Endothelial cell of umbilical vein (primary cell): ENCODE results near the gene SAE1. TPM values are rescaled to one million over a fixed set of nuclear protein-coding genes. Genes with fewer than 3 reads are reported as not detected.

Source experiments
- BruUV-seq: library from RNA; stranded (reverse); fragments of 400-500 nt; replicated peaks from 2 replicates; lab custom pipeline; 2021; lab: Mats Ljungman, UMichigan
- CTCF ChIA-PET: fragments of 300-600, 350-600 bp; sonication (Branson Sonifier 250); formaldehyde crosslinking; loops from one replicate; lab custom pipeline; 2021; ENCODE audit warnings: antibody characterized with exemption, inconsistent platforms; lab: Charles Lee
- POLR2A ChIA-PET: fragments of 300-600, 350-600 bp; sonication (Branson Sonifier 250); formaldehyde crosslinking; loops from one replicate; lab custom pipeline; 2021; ENCODE audit warnings: antibody characterized with exemption, inconsistent platforms; lab: Charles Lee
- DNase-seq: peaks from one replicate; pipeline ENCODE4 v3.0.0-alpha.2; 2011; ENCODE audit warnings: low read depth, low spot score
- FAIRE-seq: peaks from 2 replicates; lab custom pipeline; 2011; peaks lifted over from hg19 to GRCh38; lab: Jason Lieb, UNC
- H2AFZ ChIP-seq: 2 replicates; pipeline ENCODE4 v1.6.0; 2012; ENCODE audit warnings: low read depth, low read length, control low read depth, inconsistent platforms
- H3K27ac ChIP-seq: 2 replicates; pipeline ENCODE4 v1.5.1; 2011; ENCODE audit warnings: low read depth, mild to moderate bottlenecking, control low read depth, low read length, moderate library complexity; ENCODE audit not compliant: insufficient read depth
- H3K27me3 ChIP-seq, 2 experiments: 2 replicates each; pipeline versions ENCODE4 v1.6.0 to v1.6.1; 2011; ENCODE audit warnings: low read length in 2 of 2, mixed read lengths in 1 of 2; ENCODE audit not compliant: control insufficient read depth in 2 of 2, insufficient read depth in 2 of 2
- H3K36me3 ChIP-seq, 2 experiments: 2 replicates in 1 of 2; 3 replicates in 1 of 2; pipeline ENCODE4 v1.5.1; 2011; ENCODE audit warnings: low read length in 2 of 2, mild to moderate bottlenecking in 1 of 2, moderate library complexity in 1 of 2; ENCODE audit not compliant: control insufficient read depth in 2 of 2, insufficient read depth in 2 of 2; ENCODE audit errors: extremely low read depth in 1 of 2
- H3K4me1 ChIP-seq: 3 replicates; pipeline ENCODE4 v1.5.1; 2011; ENCODE audit warnings: mild to moderate bottlenecking, low read length; ENCODE audit not compliant: control insufficient read depth, insufficient read depth; ENCODE audit errors: extremely low read depth
- H3K4me2 ChIP-seq: 2 replicates; pipeline ENCODE4 v1.6.1; 2011; ENCODE audit warnings: low read length, control low read depth, mixed read lengths; ENCODE audit not compliant: insufficient read depth
- H3K4me3 ChIP-seq, 3 experiments: fragments of 200-600 bp in 1 of 3; sonication (generic), shearing (Covaris generic) in 1 of 3; replicated peaks in 1 of 3; 2 replicates each; pipeline ENCODE4 v1.5.1; 2011 to 2016; ENCODE audit warnings: control low read depth in 3 of 3, low read length in 3 of 3, mild to moderate bottlenecking in 2 of 3, inconsistent platforms in 1 of 3, low read depth in 1 of 3, moderate library complexity in 1 of 3; ENCODE audit not compliant: insufficient read depth in 1 of 3
- H3K79me2 ChIP-seq: 2 replicates; pipeline ENCODE4 v1.6.0; 2012; ENCODE audit warnings: low read length, inconsistent platforms; ENCODE audit not compliant: control insufficient read depth, insufficient read depth
- H3K9ac ChIP-seq: replicated peaks from 2 replicates; pipeline ENCODE3; 2011; ENCODE audit warnings: low read length, control low read depth; ENCODE audit not compliant: insufficient read depth; ENCODE audit errors: extremely low read depth
- H3K9me1 ChIP-seq: replicated peaks from 3 replicates; pipeline ENCODE4 v1.6.0; 2011; ENCODE audit warnings: mild to moderate bottlenecking, low read length; ENCODE audit not compliant: control insufficient read depth, insufficient read depth; ENCODE audit errors: extremely low read depth
- H3K9me3 ChIP-seq: replicated peaks from 2 replicates; pipeline ENCODE4 v1.5.1; 2012; ENCODE audit warnings: low read length, inconsistent platforms; ENCODE audit not compliant: control insufficient read depth, insufficient read depth
- H4K20me1 ChIP-seq: replicated peaks from 2 replicates; pipeline ENCODE3; 2011; ENCODE audit warnings: mild to moderate bottlenecking, low read length; ENCODE audit not compliant: control insufficient read depth, insufficient read depth; ENCODE audit errors: extremely low read depth
- CTCF ChIP-seq, 2 donors: IDR thresholded peaks; 1 replicate in 1 of 2; 2 replicates in 1 of 2; pipeline ENCODE4 v1.5.1; 2011; ENCODE audit warnings: low read length in 2 of 2, mild to moderate bottlenecking in 2 of 2, moderate library complexity in 2 of 2, control low read depth in 1 of 2, inconsistent platforms in 1 of 2, low read depth in 1 of 2; ENCODE audit not compliant: insufficient read depth in 1 of 2; ENCODE audit errors: extremely low read depth in 1 of 2
- FOS ChIP-seq: IDR thresholded peaks from 2 replicates; pipeline ENCODE4 v1.6.1; 2011; ENCODE audit warnings: mild to moderate bottlenecking, low read length, moderate library complexity, borderline replicate concordance; ENCODE audit not compliant: insufficient read depth
- GATA2 ChIP-seq: IDR thresholded peaks from 2 replicates; pipeline ENCODE4 v1.7.0; 2011; ENCODE audit warnings: low read depth, mild to moderate bottlenecking, moderate library complexity, mixed read lengths, low read length; ENCODE audit not compliant: insufficient read length, insufficient read depth
- JUN ChIP-seq: IDR thresholded peaks from 2 replicates; pipeline ENCODE4 v1.6.1; 2011; ENCODE audit warnings: borderline replicate concordance, low read depth; ENCODE audit not compliant: insufficient read length, insufficient read depth
- MAX ChIP-seq: IDR thresholded peaks from 2 replicates; pipeline ENCODE4 v1.6.1; 2011; ENCODE audit not compliant: insufficient read depth, insufficient read length
- POLR2A ChIP-seq: IDR thresholded peaks from 2 replicates; pipeline ENCODE4 v1.6.1; 2012; ENCODE audit warnings: low read depth, mild to moderate bottlenecking, control low read depth, low read length
- dilution Hi-C: fragments of 300-500 bp; cut with MboI; formaldehyde crosslinking; loops from one replicate; pipeline ENCODE4 v1.15.0; 2019; ENCODE audit warnings: low sequenced_read_pairs; ENCODE audit not compliant: extremely low pct_ligation_motif_present
- intact Hi-C: fragments of 100-400 bp; cut with micrococcal nuclease; formaldehyde crosslinking; loops from one replicate; pipeline ENCODE4 v1.10.0; 2022
- polyA plus RNA-seq, 4 experiments: library from polyadenylated mRNA; depleted of rRNA in 3 of 4; stranded (reverse) in 3 of 4; unstranded in 1 of 4; fragments of >200 nt; gene quantifications; 2 replicates each; pipeline versions ENCODE4 v1.2.1 to v1.2.3, GENCODE V29; 2011 to 2012; ENCODE audit warnings: missing spikeins in 1 of 4
- total RNA-seq: library from RNA; stranded (reverse); gene quantifications from 2 replicates; pipeline ENCODE4 v1.2.3, GENCODE V29; 2021

SAE1 gene
- total and polyA plus RNA-seq, 2 donors (not counting 3 experiments of a cell fraction or from before 2014, with no cell fraction given), result 165 to 219 TPM

- H3K4me2 ChIP-seq, result no peak overlapping the region
These were observed 111.4 kb downstream of the SAE1 start for GRCh38 chr19:47241919-47242577.

More at GRCh38 chr19:47241919-47242577, 111.4 kb downstream of the SAE1 start:
- ChIA-PET POLR2A (no interaction called here), CTCF (interaction anchor here (6.3 to 8.3 kb wide), 2 partner anchors 28 to 94 kb away, joined by 223 to 533 read pairs; no protein-coding TSS in a partner anchor)
- no peak overlapping the region for H2AFZ ChIP-seq
- BruUV-seq, result no TSS peak
- no peaks in the 10 kb centered on the region for H3K9me1 ChIP-seq
- intact Hi-C loops, result loop anchor here (5.0 kb wide), 2 partner anchors 205 to 385 kb away; no protein-coding TSS in a partner anchor
- DNase-seq (no peak), FAIRE-seq (no peak)
- no peaks in the 10 kb centered on the region for H3K79me2 ChIP-seq
- peaks cover 21% of the 10 kb centered on the region for H3K4me1 ChIP-seq
- no peaks in the 10 kb centered on the region for H4K20me1 ChIP-seq
- H3K36me3 ChIP-seq, result no peaks in the 10 kb centered on the region
- no peaks in the 10 kb centered on the region for H3K27me3 ChIP-seq
- no peak overlapping the region for H3K9ac ChIP-seq
- dilution Hi-C loops, result no loop called here
- no peaks in the 10 kb centered on the region for H3K9me3 ChIP-seq
- H3K4me3 ChIP-seq, result no peak overlapping the region
- TF ChIP-seq MAX, result no peak
- TF ChIP-seq JUN, result no peak
- no peak for TF ChIP-seq POLR2A
- no peak for TF ChIP-seq GATA2
- TF ChIP-seq FOS, result no peak
- no peak for TF ChIP-seq CTCF (IDR thresholded peaks at IDR 0.05; ENCODE audit: extremely low read depth in 1 of 2, insufficient read depth in 1 of 2, low read depth in 1 of 2, low read length in 2 of 2)
- H3K27ac ChIP-seq, result no peak overlapping the region
